ENCODE results near the gene MEIKIN. TPM values are rescaled to one million over a fixed set of nuclear protein-coding genes. Genes with fewer than 3 reads are reported as not detected.

Gene MEIKIN
- total RNA-seq, 4 donors from 2014 or later, result not detected

GRCh38 chr5:131795228-131795627 is 150.2 kb downstream of the MEIKIN start:
- Histone ChIP-seq H3K36me3 (no peaks in the 10 kb centered on the region), H3K4me3 (peak overlapping the region in 1 of 2 donors; percentile 72), H3K27ac (peak overlapping the region in 1 of 2 donors; percentile 99), H3K9me3 (no peaks in the 10 kb centered on the region), H3K4me1 (peaks cover 0 to 3% of the 10 kb centered on the region in 2 donors), H3K27me3 (no peaks in the 10 kb centered on the region)
- DNase-seq, result no peak
- intact Hi-C loops (cut with DNase I; ENCODE audit: low total_unique reads), result no loop called here
- TF ChIP-seq POLR2A (IDR thresholded peaks at IDR 0.05) (no peak), CTCF (IDR thresholded peaks at IDR 0.05) (no peak)

- Histone ChIP-seq H3K27ac (no peak overlapping the region), H3K4me1 (peaks cover 0 to 3% of the 10 kb centered on the region in 2 donors), H3K9me3 (no peaks in the 10 kb centered on the region), H3K27me3 (no peaks in the 10 kb centered on the region), H3K36me3 (no peaks in the 10 kb centered on the region), H3K4me3 (no peak overlapping the region)
- intact Hi-C loops (cut with DNase I; ENCODE audit: low total_unique reads), result no loop called here
- TF ChIP-seq CTCF (IDR thresholded peaks at IDR 0.05), result no peak
- no peak for TF ChIP-seq POLR2A (IDR thresholded peaks at IDR 0.05)
- DNase-seq, result no peak
These were observed 150.9 kb downstream of the MEIKIN start for GRCh38 chr5:131794586-131794985.

- Histone ChIP-seq H3K36me3 (no peaks in the 10 kb centered on the region), H3K4me1 (peaks cover under 1 to 3% of the 10 kb centered on the region in 2 donors), H3K9me3 (no peaks in the 10 kb centered on the region), H3K27me3 (no peaks in the 10 kb centered on the region), H3K4me3 (no peak overlapping the region), H3K27ac (no peak overlapping the region)
- TF ChIP-seq CTCF (IDR thresholded peaks at IDR 0.05), result no peak
- no peak for TF ChIP-seq POLR2A (IDR thresholded peaks at IDR 0.05)
- no peak for DNase-seq
- intact Hi-C loops (cut with DNase I; ENCODE audit: low total_unique reads), result no loop called here
These were observed 152.6 kb downstream of the MEIKIN start for GRCh38 chr5:131792896-131793295.

GRCh38 chr5:131791866-131792265 is 153.6 kb downstream of the MEIKIN start:
- H3K4me1 ChIP-seq, result peaks cover 3 to 8% of the 10 kb centered on the region in 2 donors
- no peaks in the 10 kb centered on the region for H3K36me3 ChIP-seq
- no peak overlapping the region for H3K27ac ChIP-seq
- H3K27me3 ChIP-seq, result no peaks in the 10 kb centered on the region
- TF ChIP-seq CTCF (IDR thresholded peaks at IDR 0.05) (no peak), POLR2A (IDR thresholded peaks at IDR 0.05) (no peak)
- DNase-seq, result no peak
- H3K9me3 ChIP-seq, result no peaks in the 10 kb centered on the region
- H3K4me3 ChIP-seq, result no peak overlapping the region
- intact Hi-C loops (cut with DNase I; ENCODE audit: low total_unique reads), result no loop called here

- Histone ChIP-seq H3K4me1 (peaks cover 3 to 8% of the 10 kb centered on the region in 2 donors), H3K27me3 (no peaks in the 10 kb centered on the region), H3K36me3 (no peaks in the 10 kb centered on the region), H3K9me3 (no peaks in the 10 kb centered on the region), H3K27ac (no peak overlapping the region), H3K4me3 (no peak overlapping the region)
- no peak for DNase-seq
- intact Hi-C loops (cut with DNase I; ENCODE audit: low total_unique reads), result no loop called here
- no peak for TF ChIP-seq POLR2A (IDR thresholded peaks at IDR 0.05)
- TF ChIP-seq CTCF (IDR thresholded peaks at IDR 0.05), result no peak
These were observed 154.9 kb downstream of the MEIKIN start for GRCh38 chr5:131790550-131790949.

Data from uterus (tissue), 4 donors.